Measurements from ENCODE around the gene STAT3. TPM values are rescaled to one million over a fixed set of nuclear protein-coding genes. Genes with fewer than 3 reads are reported as not detected.

Gene STAT3
- total and polyA plus RNA-seq, 2 donors (not counting 1 experiment from before 2014, with no cell fraction given), result 50.1 to 140 TPM

DNA sequence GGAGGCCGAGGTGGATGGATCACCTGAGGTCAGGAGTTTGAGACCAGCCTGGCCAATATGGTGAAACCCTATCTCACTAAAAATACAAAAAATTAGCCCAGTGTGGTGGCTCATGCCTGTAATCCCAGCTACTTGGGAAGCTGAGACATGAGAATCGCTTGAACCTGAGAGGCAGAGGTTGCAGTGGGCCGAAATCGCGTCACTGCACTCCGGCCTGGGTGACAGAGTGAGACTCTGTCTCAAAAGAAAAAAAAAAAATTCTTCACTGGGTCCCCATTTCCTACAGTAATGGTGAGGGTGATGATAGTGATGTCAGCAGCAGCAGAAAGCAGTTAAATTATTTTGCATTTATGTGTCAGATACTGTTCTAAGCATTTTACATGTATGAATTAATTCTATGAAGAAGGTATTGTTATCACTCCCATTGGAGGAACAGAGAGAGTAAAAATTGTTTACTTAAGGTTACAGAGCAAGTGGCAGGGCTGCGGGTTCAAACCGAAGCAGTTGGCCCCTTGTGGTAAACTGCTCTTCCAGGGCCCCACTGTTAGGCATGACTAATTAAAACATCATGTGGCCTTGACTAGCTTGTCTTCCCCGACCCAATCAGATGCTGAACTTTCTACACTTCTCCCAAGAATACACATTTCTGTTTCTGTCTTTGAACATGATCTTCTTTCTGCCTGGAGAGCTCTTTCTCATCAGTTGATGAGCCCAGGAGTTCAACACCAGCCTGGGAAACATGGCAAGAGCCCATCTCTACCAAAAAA is 45.8 kb downstream of the STAT3 start:
- Mint-ChIP-seq H3K9me3 (ENCODE audit: insufficient read depth) (no peaks in the 10 kb centered on the region), H3K27me3 (no peaks in the 10 kb centered on the region), H3K27ac (peak overlapping the region; percentile 33), H3K4me1 (peaks cover 34% of the 10 kb centered on the region), H3K4me3 (peak overlapping the region; percentile 7)
- CTCF ChIA-PET, result interaction anchor here (0.9 to 1.1 kb wide), 3 partner anchors 9 to 194 kb away, joined by 3 read pairs; partner anchors contain the start of gene NAGLU
- Histone ChIP-seq H2AFZ (ENCODE audit: insufficient read depth, low read depth, low read length, poor library complexity, severe bottlenecking) (no peak overlapping the region), H3K79me2 (ENCODE audit: control insufficient read depth, insufficient read depth, low read length) (peaks cover 29% of the 10 kb centered on the region), H3K36me3 (replicated peaks in 1 of 2; ENCODE audit: control extremely low read depth in 1 of 2, control insufficient read depth in 1 of 2, extremely low read depth in 1 of 2, insufficient read depth in 2 of 2, low read length in 1 of 2) (peaks cover 0 to 52% of the 10 kb centered on the region in 2 experiments), H3K4me3 (ENCODE audit: control extremely low read depth in 1 of 5, extremely low read depth in 1 of 5, insufficient read depth in 1 of 5, low read depth in 2 of 5, low read length in 4 of 5) (no peak overlapping the region), H3K27ac (ENCODE audit: low read length in 2 of 2) (no peak overlapping the region), H4K20me1 (ENCODE audit: control insufficient read depth, insufficient read depth, low read length, poor library complexity, severe bottlenecking) (peaks cover 8% of the 10 kb centered on the region), H3K9ac (ENCODE audit: low read length) (no peak overlapping the region), H3K27me3 (replicated peaks in 1 of 4; ENCODE audit: control extremely low read depth in 1 of 4, control insufficient read depth in 3 of 4, insufficient read depth in 4 of 4, low read length in 3 of 4) (no peaks in the 10 kb centered on the region), H3K4me1 (ENCODE audit: control insufficient read depth in 2 of 2, insufficient read depth in 2 of 2, low read length in 2 of 2) (peaks cover 0 to 6% of the 10 kb centered on the region in 2 donors), H3K4me2 (replicated peaks; ENCODE audit: low read depth, low read length, poor library complexity, severe bottlenecking) (no peak overlapping the region), H3K9me3 (ENCODE audit: control extremely low read depth in 1 of 3, control insufficient read depth in 2 of 3, insufficient read depth in 1 of 3, low read length in 2 of 3) (no peaks in the 10 kb centered on the region)
- 71% methylated on average over 4 of the region's 9 CpGs for WGBS (ENCODE audit: insufficient coverage)
- POLR2A ChIA-PET, result interaction anchor here (0.6 to 0.7 kb wide), 2 partner anchors 24 to 1966 kb away, joined by 3 to 4 read pairs; no protein-coding TSS in a partner anchor
- intact Hi-C loops (cut with micrococcal nuclease), result loop anchor here (5.0 kb wide), 1 partner anchor 35 kb away; no protein-coding TSS in a partner anchor
- ATAC-seq (ENCODE audit: low read depth) (no peak), DNase-seq (no peak)
- TF ChIP-seq, protein P1, sequence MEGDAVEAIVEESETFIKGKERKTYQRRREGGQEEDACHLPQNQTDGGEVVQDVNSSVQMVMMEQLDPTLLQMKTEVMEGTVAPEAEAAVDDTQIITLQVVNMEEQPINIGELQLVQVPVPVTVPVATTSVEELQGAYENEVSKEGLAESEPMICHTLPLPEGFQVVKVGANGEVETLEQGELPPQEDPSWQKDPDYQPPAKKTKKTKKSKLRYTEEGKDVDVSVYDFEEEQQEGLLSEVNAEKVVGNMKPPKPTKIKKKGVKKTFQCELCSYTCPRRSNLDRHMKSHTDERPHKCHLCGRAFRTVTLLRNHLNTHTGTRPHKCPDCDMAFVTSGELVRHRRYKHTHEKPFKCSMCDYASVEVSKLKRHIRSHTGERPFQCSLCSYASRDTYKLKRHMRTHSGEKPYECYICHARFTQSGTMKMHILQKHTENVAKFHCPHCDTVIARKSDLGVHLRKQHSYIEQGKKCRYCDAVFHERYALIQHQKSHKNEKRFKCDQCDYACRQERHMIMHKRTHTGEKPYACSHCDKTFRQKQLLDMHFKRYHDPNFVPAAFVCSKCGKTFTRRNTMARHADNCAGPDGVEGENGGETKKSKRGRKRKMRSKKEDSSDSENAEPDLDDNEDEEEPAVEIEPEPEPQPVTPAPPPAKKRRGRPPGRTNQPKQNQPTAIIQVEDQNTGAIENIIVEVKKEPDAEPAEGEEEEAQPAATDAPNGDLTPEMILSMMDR (IDR thresholded peaks at IDR 0.05), result no peak
- no peak for TF ChIP-seq EZH2 (IDR thresholded peaks at IDR 0.05; ENCODE audit: borderline replicate concordance, insufficient read depth, low read depth, low read length, poor library complexity, severe bottlenecking)

DNA sequence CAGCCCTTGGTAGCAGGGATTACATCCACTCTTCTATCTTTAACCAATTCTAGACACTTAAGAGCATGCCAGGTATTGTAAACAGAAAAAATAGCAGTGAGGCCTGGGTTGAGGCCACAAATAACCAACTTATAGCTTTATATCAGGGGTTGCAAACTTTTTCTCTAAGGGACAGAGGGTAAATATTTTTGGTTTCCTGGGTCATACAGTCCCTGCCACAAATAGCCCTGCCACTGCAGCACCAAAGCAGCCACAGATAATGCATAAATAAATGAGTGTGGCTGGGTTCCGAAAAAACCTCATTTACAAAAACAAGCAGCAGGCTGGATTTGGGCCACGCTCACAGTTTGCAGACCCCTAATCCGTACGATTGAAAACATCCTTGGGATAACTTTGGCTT is 46.7 kb downstream of the STAT3 start:
- ATAC-seq (ENCODE audit: low read depth) (no peak), DNase-seq (no peak)
- Histone ChIP-seq H4K20me1 (ENCODE audit: control insufficient read depth, insufficient read depth, low read length, poor library complexity, severe bottlenecking) (peaks cover 7% of the 10 kb centered on the region), H3K27me3 (replicated peaks in 1 of 4; ENCODE audit: control extremely low read depth in 1 of 4, control insufficient read depth in 3 of 4, insufficient read depth in 4 of 4, low read length in 3 of 4) (no peaks in the 10 kb centered on the region), H3K4me1 (ENCODE audit: control insufficient read depth in 2 of 2, insufficient read depth in 2 of 2, low read length in 2 of 2) (peaks cover 0 to 6% of the 10 kb centered on the region in 2 donors), H3K79me2 (ENCODE audit: control insufficient read depth, insufficient read depth, low read length) (peaks cover 24% of the 10 kb centered on the region), H2AFZ (ENCODE audit: insufficient read depth, low read depth, low read length, poor library complexity, severe bottlenecking) (no peak overlapping the region), H3K9me3 (ENCODE audit: control extremely low read depth in 1 of 3, control insufficient read depth in 2 of 3, insufficient read depth in 1 of 3, low read length in 2 of 3) (no peaks in the 10 kb centered on the region), H3K4me2 (replicated peaks; ENCODE audit: low read depth, low read length, poor library complexity, severe bottlenecking) (no peak overlapping the region), H3K9ac (ENCODE audit: low read length) (no peak overlapping the region), H3K4me3 (ENCODE audit: control extremely low read depth in 1 of 5, extremely low read depth in 1 of 5, insufficient read depth in 1 of 5, low read depth in 2 of 5, low read length in 4 of 5) (no peak overlapping the region), H3K36me3 (replicated peaks in 1 of 2; ENCODE audit: control extremely low read depth in 1 of 2, control insufficient read depth in 1 of 2, extremely low read depth in 1 of 2, insufficient read depth in 2 of 2, low read length in 1 of 2) (peaks cover 0 to 59% of the 10 kb centered on the region in 2 experiments), H3K27ac (ENCODE audit: low read length in 2 of 2) (no peak overlapping the region)
- Mint-ChIP-seq H3K4me1 (peaks cover 37% of the 10 kb centered on the region), H3K27ac (peak overlapping the region; percentile 43), H3K27me3 (no peaks in the 10 kb centered on the region), H3K9me3 (ENCODE audit: insufficient read depth) (no peaks in the 10 kb centered on the region), H3K4me3 (no peak overlapping the region)
- WGBS (ENCODE audit: insufficient coverage), result no CpG with 5 or more reads among the region's 4 CpGs
- POLR2A ChIA-PET, result interaction anchor here (1.2 kb wide), 1 partner anchor 47 kb away, joined by 4 read pairs; no protein-coding TSS in a partner anchor
- intact Hi-C loops (cut with micrococcal nuclease), result loop anchor here (5.0 kb wide), 1 partner anchor 36 kb away; no protein-coding TSS in a partner anchor
- TF ChIP-seq, protein P1 (IDR thresholded peaks at IDR 0.05), result no peak
- TF ChIP-seq EZH2 (IDR thresholded peaks at IDR 0.05; ENCODE audit: borderline replicate concordance, insufficient read depth, low read depth, low read length, poor library complexity, severe bottlenecking), result no peak
- CTCF ChIA-PET, result interaction anchor here (1.5 kb wide), 1 partner anchor 65 kb away, joined by 6 read pairs; no protein-coding TSS in a partner anchor

Data from B cell (primary cell).